PC-3 (cell line): ENCODE results near the gene DEK. TPM values are rescaled to one million over a fixed set of nuclear protein-coding genes. Genes with fewer than 3 reads are reported as not detected.

Experiments used
- ATAC-seq: fragments of 200-7000 bp; cut with Tn5 transposase; 2 replicates; pipeline ENCODE4 v1.9.1; 2020; ENCODE audit warnings: mild to moderate bottlenecking, moderate library complexity
- BruUV-seq: library from RNA; stranded (reverse); fragments of 400-500 nt; replicated peaks from 2 replicates; lab custom pipeline; 2021; lab: Mats Ljungman, UMichigan
- CTCF ChIA-PET: fragments of 300-600 bp; sonication (Branson Sonifier 250); formaldehyde crosslinking; loops from one replicate; lab custom pipeline; 2022; ENCODE audit warnings: antibody characterized with exemption; lab: Charles Lee
- POLR2A ChIA-PET: fragments of 300-600 bp; sonication (Branson Sonifier 250); formaldehyde crosslinking; loops from one replicate; lab custom pipeline; 2022; ENCODE audit warnings: antibody characterized with exemption; ENCODE audit not compliant: unreplicated experiment; lab: Charles Lee
- DNase-seq: peaks from one replicate; pipeline ENCODE4 v3.0.0-alpha.2; 2015
- H2AFZ ChIP-seq: fragments of 300-600 bp; sonication (generic); 2 replicates; pipeline ENCODE4 v1.6.0; 2016; ENCODE audit warnings: antibody characterized with exemption, low read length
- H3F3A ChIP-seq: fragments of 300-600 bp; sonication (generic); one replicate; pipeline ENCODE4 v1.6.0; 2017; ENCODE audit warnings: antibody characterized with exemption, low read length, control low read depth, mild to moderate bottlenecking; ENCODE audit not compliant: unreplicated experiment
- H3K27ac ChIP-seq: fragments of 300-600 bp; sonication (generic); 2 replicates; pipeline ENCODE4 v1.5.1; 2016; ENCODE audit warnings: mild to moderate bottlenecking, low read length
- H3K27me3 ChIP-seq: fragments of 300-600 bp; sonication (generic); 2 replicates; pipeline ENCODE4 v1.6.1; 2016; ENCODE audit warnings: low read length, mixed read lengths
- H3K36me3 ChIP-seq: fragments of 300-600 bp; sonication (generic); 2 replicates; pipeline ENCODE4 v1.6.1; 2016; ENCODE audit warnings: low read depth, mixed run types, low read length, mixed read lengths
- H3K4me1 ChIP-seq: fragments of 300-600 bp; sonication (generic); 2 replicates; pipeline ENCODE4 v1.5.1; 2016; ENCODE audit warnings: low read length; ENCODE audit not compliant: insufficient read depth
- H3K4me2 ChIP-seq: fragments of 300-600 bp; sonication (generic); 2 replicates; pipeline ENCODE4 v1.6.0; 2016; ENCODE audit warnings: low read length
- H3K4me3 ChIP-seq: fragments of 300-600 bp; sonication (generic); 2 replicates; pipeline ENCODE4 v1.5.1; 2016; ENCODE audit warnings: mild to moderate bottlenecking, low read length, mixed read lengths
- H3K79me2 ChIP-seq: fragments of 300-600 bp; sonication (generic); 2 replicates; pipeline ENCODE4 v1.6.1; 2017; ENCODE audit warnings: low read length, mixed read lengths
- H3K9ac ChIP-seq: fragments of 300-600 bp; sonication (generic); 2 replicates; pipeline ENCODE4 v1.6.0; 2016; ENCODE audit warnings: mild to moderate bottlenecking, low read length
- H3K9me2 ChIP-seq: fragments of 300-600 bp; sonication (generic); replicated peaks from 2 replicates; pipeline ENCODE4 v1.6.1; 2016; ENCODE audit warnings: mixed run types, low read length, mixed read lengths
- H3K9me3 ChIP-seq: fragments of 300-600 bp; sonication (generic); 2 replicates; pipeline ENCODE4 v1.6.1; 2016; ENCODE audit warnings: low read length, mixed read lengths
- H4K20me1 ChIP-seq: fragments of 300-600 bp; sonication (generic); 2 replicates; pipeline ENCODE4 v1.6.1; 2016; ENCODE audit warnings: low read length, mixed read lengths
- EZH2 ChIP-seq: fragments of 300-600 bp; sonication (generic); IDR thresholded peaks from one replicate; pipeline ENCODE4 v1.6.1; 2017; ENCODE audit warnings: antibody characterized with exemption, mild to moderate bottlenecking, low read length; ENCODE audit not compliant: unreplicated experiment
- EZH2phosphoT487 ChIP-seq: fragments of 300-600 bp; sonication (generic); IDR thresholded peaks from 2 replicates; pipeline ENCODE4 v1.6.1; 2018; ENCODE audit warnings: mild to moderate bottlenecking, antibody characterized with exemption, low read length, borderline replicate concordance
- intact Hi-C: fragments of 100-400 bp; cut with micrococcal nuclease; formaldehyde crosslinking; loops from 2 replicates; pipeline ENCODE4 v1.9.0; 2023
- total RNA-seq: library from RNA; depleted of rRNA; stranded (reverse); fragments of >200 nt; gene quantifications from 2 replicates; pipeline ENCODE4 v1.2.3, GENCODE V29; 2014
- TF ChIP-seq, protein P1 (sequence below): fragments of 300-600 bp; sonication (generic); conservative IDR thresholded peaks from 2 replicates; pipeline ENCODE4 v1.5.1; 2017; ENCODE audit warnings: antibody characterized with exemption, low read depth, mild to moderate bottlenecking, low read length

DEK gene
- total RNA-seq, 1 experiment from 2014 or later, result 155 TPM

GRCh38 chr6:18302561-18303439, 38.5 kb upstream of the DEK start:
- Histone ChIP-seq H3K4me1 (no peaks in the 10 kb centered on the region), H3K4me3 (no peak overlapping the region), H3K4me2 (no peak overlapping the region), H3F3A (no peaks in the 10 kb centered on the region), H3K79me2 (no peaks in the 10 kb centered on the region), H4K20me1 (no peaks in the 10 kb centered on the region), H3K27me3 (no peaks in the 10 kb centered on the region), H3K27ac (no peak overlapping the region), H3K9ac (no peak overlapping the region), H3K9me3 (no peaks in the 10 kb centered on the region), H2AFZ (no peak overlapping the region), H3K36me3 (no peaks in the 10 kb centered on the region), H3K9me2 (no peaks in the 10 kb centered on the region)
- DNase-seq (peak; percentile 19), ATAC-seq (peak; percentile 53; the same call in 1 of the 2 replicates)
- BruUV-seq, result no TSS peak
- ChIA-PET CTCF (no interaction called here), POLR2A (no interaction called here)
- intact Hi-C loops, result no loop called here
- TF ChIP-seq, protein P1, sequence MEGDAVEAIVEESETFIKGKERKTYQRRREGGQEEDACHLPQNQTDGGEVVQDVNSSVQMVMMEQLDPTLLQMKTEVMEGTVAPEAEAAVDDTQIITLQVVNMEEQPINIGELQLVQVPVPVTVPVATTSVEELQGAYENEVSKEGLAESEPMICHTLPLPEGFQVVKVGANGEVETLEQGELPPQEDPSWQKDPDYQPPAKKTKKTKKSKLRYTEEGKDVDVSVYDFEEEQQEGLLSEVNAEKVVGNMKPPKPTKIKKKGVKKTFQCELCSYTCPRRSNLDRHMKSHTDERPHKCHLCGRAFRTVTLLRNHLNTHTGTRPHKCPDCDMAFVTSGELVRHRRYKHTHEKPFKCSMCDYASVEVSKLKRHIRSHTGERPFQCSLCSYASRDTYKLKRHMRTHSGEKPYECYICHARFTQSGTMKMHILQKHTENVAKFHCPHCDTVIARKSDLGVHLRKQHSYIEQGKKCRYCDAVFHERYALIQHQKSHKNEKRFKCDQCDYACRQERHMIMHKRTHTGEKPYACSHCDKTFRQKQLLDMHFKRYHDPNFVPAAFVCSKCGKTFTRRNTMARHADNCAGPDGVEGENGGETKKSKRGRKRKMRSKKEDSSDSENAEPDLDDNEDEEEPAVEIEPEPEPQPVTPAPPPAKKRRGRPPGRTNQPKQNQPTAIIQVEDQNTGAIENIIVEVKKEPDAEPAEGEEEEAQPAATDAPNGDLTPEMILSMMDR, result peak; percentile 33; the same call in 1 of the 2 replicates
- TF ChIP-seq EZH2phosphoT487 (no peak), EZH2 (no peak)

- no peaks in the 10 kb centered on the region for H3K36me3 ChIP-seq
- no peaks in the 10 kb centered on the region for H3K9me3 ChIP-seq
- DNase-seq (peak; percentile 21), ATAC-seq (peak; percentile 64)
- H3K27me3 ChIP-seq, result no peaks in the 10 kb centered on the region
- no peaks in the 10 kb centered on the region for H3F3A ChIP-seq
- no peak overlapping the region for H3K9ac ChIP-seq
- TF ChIP-seq EZH2phosphoT487, result no peak
- POLR2A ChIA-PET, result interaction anchor here (0.6 kb wide), 1 partner anchor 108 kb away, joined by 3 read pairs; no protein-coding TSS in a partner anchor
- no peak overlapping the region for H3K4me3 ChIP-seq
- H2AFZ ChIP-seq, result 0 out of 2 replicates have a peak overlapping the region, but pooled peaks have one; percentile 1
- no peak overlapping the region for H3K4me2 ChIP-seq
- H3K9me2 ChIP-seq, result no peaks in the 10 kb centered on the region
- no peaks in the 10 kb centered on the region for H3K4me1 ChIP-seq
- CTCF ChIA-PET, result no interaction called here
- H3K79me2 ChIP-seq, result no peaks in the 10 kb centered on the region
- intact Hi-C loops, result no loop called here
- H4K20me1 ChIP-seq, result no peaks in the 10 kb centered on the region
- no peak overlapping the region for H3K27ac ChIP-seq
- BruUV-seq, result no TSS peak
Measured at GRCh38 chr6:18293076-18293904, 29.0 kb upstream of the DEK start.

DNA sequence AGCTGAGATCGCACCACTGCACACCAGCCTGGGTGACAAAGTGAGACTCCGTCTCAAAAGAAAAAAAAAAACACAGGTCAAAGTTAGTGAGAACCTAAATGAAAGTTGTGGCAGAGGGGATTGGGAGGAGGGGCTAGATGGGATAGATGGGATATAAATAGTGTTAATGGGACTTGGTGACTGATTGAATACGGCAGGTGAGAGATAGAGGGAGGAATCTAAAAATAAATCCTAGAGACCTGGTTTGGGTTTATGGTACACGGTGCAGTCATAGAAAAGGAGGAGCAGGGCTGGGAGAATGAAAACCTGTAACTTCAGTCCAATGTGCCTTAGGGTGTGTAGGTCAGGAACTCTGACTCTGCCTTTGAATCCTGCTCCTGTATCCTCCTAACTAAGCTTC, 25.0 kb upstream of the DEK start:
- Histone ChIP-seq H3K79me2 (no peaks in the 10 kb centered on the region), H3K9me3 (no peaks in the 10 kb centered on the region), H3K9me2 (no peaks in the 10 kb centered on the region), H4K20me1 (no peaks in the 10 kb centered on the region), H3K27me3 (no peaks in the 10 kb centered on the region), H3K9ac (no peak overlapping the region), H3F3A (no peaks in the 10 kb centered on the region), H3K4me1 (no peaks in the 10 kb centered on the region), H3K4me2 (no peak overlapping the region), H2AFZ (no peak overlapping the region), H3K27ac (no peak overlapping the region), H3K36me3 (no peaks in the 10 kb centered on the region), H3K4me3 (no peak overlapping the region)
- DNase-seq (no peak), ATAC-seq (no peak)
- ChIA-PET POLR2A (no interaction called here), CTCF (no interaction called here)
- TF ChIP-seq, protein P1, result no peak
- TF ChIP-seq EZH2 (no peak), EZH2phosphoT487 (no peak)
- no TSS peak for BruUV-seq
- intact Hi-C loops, result no loop called here
